Coronary artery (tissue), 2 donors: ENCODE measurements around the gene PILRB.
"Not testable (repeated sequence)": the region's sequence is repeated elsewhere in the genome, so short reads cannot be mapped to it uniquely, and the experiment has no call there.

Experiments
- DNase-seq: peaks from one replicate; pipeline ENCODE4 v3.0.0-alpha.2; 2017; ENCODE audit warnings: low spot score
- H3K27ac ChIP-seq, 2 donors: fragments of 200-600 bp; sonication (generic); one replicate each; pipeline ENCODE4 v1.5.1; 2016 to 2019
- H3K4me3 ChIP-seq: fragments of 200-600 bp; sonication (generic); 2 replicates; pipeline ENCODE4 v1.5.1; 2016; ENCODE audit warnings: mild to moderate bottlenecking, moderate library complexity
- TF ChIP-seq, protein P1 (sequence below): fragments of 200-600 bp; sonication (generic); IDR thresholded peaks from one replicate; pipeline ENCODE4 v1.5.1; 2019; ENCODE audit warnings: antibody characterized with exemption

The PILRB gene

DNA sequence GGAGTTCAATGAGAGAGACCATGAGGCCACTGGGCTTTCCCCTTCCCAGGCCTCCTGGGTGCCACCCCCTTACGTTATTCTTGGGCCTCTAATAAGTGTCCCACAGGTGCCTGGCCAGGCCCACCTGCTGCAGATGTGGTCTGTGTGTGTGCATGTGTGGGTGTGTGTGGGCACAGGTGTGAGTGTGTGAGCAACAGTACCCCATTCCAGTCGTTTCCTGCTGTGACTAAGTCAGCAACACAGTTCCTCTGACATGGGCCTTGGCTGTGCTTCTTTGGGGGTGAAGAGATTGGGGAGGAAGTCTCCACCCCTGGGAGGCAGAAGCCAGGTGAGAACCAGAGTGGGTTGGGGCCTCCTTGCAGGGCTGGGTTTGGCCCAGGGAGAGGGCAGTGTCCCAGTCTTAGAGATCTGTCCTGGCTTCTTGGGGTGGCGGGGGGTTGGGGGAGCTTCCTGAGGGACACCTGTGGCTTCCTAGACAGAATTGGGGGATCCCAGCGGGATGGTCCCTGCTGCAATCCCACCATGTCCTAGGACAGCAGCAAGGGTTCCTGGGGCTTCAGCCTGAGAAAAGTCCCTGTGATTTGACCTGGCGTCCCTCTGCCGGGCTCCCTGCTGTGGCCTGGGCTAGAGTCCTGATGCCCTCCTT lies 4.1 kb upstream of the PILRB start:
- no peak overlapping the region for H3K4me3 ChIP-seq
- peak; percentile 69 for DNase-seq
- H3K27ac ChIP-seq = no peak overlapping the region
- TF ChIP-seq, protein P1, sequence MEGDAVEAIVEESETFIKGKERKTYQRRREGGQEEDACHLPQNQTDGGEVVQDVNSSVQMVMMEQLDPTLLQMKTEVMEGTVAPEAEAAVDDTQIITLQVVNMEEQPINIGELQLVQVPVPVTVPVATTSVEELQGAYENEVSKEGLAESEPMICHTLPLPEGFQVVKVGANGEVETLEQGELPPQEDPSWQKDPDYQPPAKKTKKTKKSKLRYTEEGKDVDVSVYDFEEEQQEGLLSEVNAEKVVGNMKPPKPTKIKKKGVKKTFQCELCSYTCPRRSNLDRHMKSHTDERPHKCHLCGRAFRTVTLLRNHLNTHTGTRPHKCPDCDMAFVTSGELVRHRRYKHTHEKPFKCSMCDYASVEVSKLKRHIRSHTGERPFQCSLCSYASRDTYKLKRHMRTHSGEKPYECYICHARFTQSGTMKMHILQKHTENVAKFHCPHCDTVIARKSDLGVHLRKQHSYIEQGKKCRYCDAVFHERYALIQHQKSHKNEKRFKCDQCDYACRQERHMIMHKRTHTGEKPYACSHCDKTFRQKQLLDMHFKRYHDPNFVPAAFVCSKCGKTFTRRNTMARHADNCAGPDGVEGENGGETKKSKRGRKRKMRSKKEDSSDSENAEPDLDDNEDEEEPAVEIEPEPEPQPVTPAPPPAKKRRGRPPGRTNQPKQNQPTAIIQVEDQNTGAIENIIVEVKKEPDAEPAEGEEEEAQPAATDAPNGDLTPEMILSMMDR = no peak

DNA sequence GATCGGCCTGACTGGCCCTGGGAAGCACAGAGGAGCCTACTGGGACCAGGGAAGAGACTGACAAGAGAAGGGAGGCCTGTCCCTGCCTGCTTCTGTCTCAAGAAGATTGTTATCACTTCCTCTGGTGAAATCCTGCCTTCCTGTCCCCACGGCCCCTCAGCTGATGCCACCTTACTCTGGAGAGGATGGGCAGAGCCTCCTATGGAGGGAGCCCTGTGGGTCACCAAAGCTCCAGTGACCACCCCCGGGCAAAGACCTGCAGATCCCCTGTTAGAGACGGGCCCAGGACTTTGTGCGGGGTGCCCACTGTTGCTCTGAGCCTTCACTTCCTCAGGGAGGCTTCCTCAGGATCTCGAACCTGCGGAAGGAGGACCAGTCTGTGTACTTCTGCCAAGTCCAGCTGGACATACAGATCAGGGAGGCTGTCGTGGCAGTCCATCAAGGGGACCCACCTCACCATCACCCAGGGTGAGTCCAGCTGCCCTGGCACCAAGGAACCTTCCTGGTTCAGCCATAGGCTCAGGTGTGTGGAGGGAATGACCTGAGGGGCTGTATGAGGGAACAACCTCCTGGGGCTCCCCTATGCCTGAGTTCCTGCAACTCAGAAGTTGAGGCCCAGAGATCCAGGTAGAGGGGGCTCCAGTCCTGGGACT lies 1.4 kb upstream of the PILRB start:
- H3K27ac ChIP-seq = no peak overlapping the region
- TF ChIP-seq, protein P1 = no peak
- no peak for DNase-seq
- no peak overlapping the region for H3K4me3 ChIP-seq

DNA sequence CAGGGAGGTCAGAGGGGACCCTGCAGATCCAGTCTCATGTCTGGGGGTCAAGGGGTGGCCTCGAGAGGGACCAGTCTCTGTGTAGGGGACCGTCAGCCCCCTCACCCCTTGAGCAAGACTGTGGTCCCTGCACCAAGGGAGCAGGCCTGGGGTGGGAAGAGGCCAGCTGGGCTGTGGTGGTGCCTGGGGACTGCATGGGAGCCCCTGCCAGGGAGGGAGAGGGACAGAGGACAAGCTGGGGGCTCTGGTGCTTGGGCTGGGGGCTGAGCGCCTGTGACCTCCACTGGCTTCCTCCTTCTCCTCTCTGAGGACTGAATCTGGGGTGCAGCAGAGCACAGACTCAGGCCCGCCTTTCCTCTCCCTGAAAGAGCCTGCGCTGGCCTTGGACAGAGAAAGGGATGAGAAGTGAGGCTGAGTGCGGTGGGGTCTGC lies 771 bp upstream of the PILRB start:
- TF ChIP-seq, protein P1 = no peak
- no peak for DNase-seq
- Histone ChIP-seq H3K27ac (no peak overlapping the region), H3K4me3 (no peak overlapping the region)

DNA sequence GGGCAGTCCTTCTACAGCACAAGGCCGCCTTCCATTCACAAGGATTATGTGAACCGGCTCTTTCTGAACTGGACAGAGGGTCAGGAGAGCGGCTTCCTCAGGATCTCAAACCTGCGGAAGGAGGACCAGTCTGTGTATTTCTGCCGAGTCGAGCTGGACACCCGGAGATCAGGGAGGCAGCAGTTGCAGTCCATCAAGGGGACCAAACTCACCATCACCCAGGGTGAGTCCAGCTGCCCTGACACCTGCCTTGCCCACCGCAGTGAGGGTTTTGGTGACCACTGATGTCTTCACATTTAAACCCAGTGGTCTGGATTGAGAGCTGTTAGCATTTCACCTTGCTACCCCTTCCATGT lies 918 bp downstream of the PILRB start:
- no peak overlapping the region for H3K4me3 ChIP-seq
- H3K27ac ChIP-seq = no peak overlapping the region
- no peak for DNase-seq
- TF ChIP-seq, protein P1 = no peak

DNA sequence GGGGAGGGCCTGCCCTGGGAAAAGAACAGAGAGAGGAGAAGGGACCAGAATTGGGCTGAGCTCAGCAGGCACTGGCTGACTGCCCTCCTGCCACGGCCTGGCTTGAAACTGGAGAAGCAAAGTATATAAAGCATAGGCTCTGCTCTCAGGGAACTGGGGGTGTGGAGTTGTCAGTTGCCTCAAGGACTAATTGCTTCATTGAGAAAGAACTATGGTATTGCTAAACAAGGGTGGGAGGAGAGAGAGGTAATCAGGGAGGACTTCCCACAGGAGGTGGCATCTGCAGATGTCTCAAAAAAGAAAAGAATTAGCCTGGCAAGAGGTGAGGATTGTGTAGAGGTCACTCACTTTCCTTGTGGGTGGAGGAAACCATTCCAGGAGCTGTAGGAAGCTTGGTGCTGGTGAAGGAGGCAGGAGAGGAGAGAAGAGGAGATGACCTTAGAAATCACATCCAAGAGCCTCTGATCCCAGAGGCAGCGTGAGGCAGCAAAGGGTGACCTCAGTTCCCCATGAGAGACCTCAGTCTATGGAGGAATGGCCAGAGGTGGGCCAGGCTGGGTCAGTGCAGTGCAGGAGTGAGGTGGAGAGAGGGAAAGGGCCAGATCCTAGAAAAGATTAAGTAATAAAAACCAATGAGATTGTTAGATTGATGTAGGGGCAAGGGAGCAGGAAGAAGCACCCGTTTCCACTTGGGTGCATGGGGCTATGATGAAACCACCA lies 2.4 kb downstream of the PILRB start:
- H3K27ac ChIP-seq = no peak overlapping the region
- TF ChIP-seq, protein P1 = no peak
- H3K4me3 ChIP-seq = no peak overlapping the region
- DNase-seq = no peak

DNA sequence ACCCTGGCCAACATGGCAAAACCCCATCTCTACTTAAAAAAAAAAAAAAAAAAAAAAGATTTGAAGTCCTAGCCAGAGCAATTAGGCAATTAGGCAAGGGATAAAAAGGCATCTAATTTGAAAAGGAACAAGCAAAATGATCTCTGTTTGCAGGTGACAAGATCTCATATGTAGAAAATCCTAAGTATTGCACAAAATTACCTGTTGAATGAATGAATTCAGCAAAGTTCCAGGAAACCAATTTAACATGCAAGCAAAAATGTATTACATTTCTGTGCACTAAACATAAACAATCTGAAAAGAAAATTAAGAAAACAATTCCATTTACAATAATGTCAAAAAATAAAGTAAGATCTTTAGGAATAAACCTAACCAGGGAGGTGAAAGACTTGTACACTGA lies 5.2 kb downstream of the PILRB start:
- TF ChIP-seq, protein P1 = no peak
- DNase-seq = no peak
- no peak overlapping the region for H3K27ac ChIP-seq
- no peak overlapping the region for H3K4me3 ChIP-seq

DNA sequence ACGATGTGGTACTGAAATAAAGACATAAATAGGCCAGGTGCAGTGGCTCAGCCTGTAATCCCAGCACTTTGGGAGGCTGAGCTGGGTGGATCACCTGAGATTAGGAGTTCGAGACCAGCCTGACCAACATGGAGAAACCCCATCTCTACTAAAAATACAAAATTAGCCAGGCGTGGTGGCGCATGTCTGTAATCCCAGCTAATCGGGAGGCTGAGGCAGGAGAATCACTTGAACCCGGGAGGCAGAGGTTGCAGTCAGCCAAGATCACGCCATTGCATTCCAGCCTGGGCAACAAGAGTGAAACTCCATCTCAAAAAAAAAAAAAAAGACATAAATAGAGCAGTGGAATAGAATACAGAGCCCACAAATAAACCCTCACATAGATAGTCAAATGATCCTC lies 5.9 kb downstream of the PILRB start:
- H3K4me3 ChIP-seq, DNase-seq, H3K27ac ChIP-seq: not testable (repeated sequence)
